Hindlimb muscle (tissue), 1 donor: ENCODE measurements around the gene RLF. TPM values are rescaled to one million over a fixed set of nuclear protein-coding genes. Genes with fewer than 3 reads are reported as not detected.

ENCODE experiments used
- DNase-seq: peaks from one replicate; pipeline ENCODE4 v3.0.0-alpha.2; 2013
- polyA plus RNA-seq: library from polyadenylated mRNA; unstranded; fragments of 120-200 nt; gene quantifications from one replicate; pipeline ENCODE4 v1.2.1, GENCODE V29; 2013; ENCODE audit not compliant: insufficient read length

RLF gene
- polyA plus RNA-seq, 1 donor: 12.8 TPM

- DNase-seq: no peak
These were observed 78.4 kb downstream of the RLF start for GRCh38 chr1:40239626-40240025.

- no peak for DNase-seq
These were observed 79.2 kb downstream of the RLF start for GRCh38 chr1:40240390-40240789.

GRCh38 chr1:40241362-40241761 lies 80.2 kb downstream of the RLF start:
- no peak for DNase-seq

GRCh38 chr1:40243351-40243750 lies 82.2 kb downstream of the RLF start:
- no peak for DNase-seq

GRCh38 chr1:40244138-40244744 lies 83.1 kb downstream of the RLF start:
- no peak for DNase-seq

GRCh38 chr1:40245686-40246085 lies 84.5 kb downstream of the RLF start:
- no peak for DNase-seq

- DNase-seq: no peak
These were observed 86.5 kb downstream of the RLF start, which contains the start of gene TMCO2 for GRCh38 chr1:40247655-40248054. Gene TMCO2, plus strand, starts transcription at chr1:40247937. Its CDS starts 57 bp downstream, at chr1:40247994.

- no peak for DNase-seq
These were observed 87.2 kb downstream of the RLF start for GRCh38 chr1:40248412-40248811.

GRCh38 chr1:40251456-40251855 lies 90.3 kb downstream of the RLF start:
- no peak for DNase-seq

GRCh38 chr1:40252601-40253000 lies 91.4 kb downstream of the RLF start:
- DNase-seq: no peak

- DNase-seq: no peak
These were observed 94.0 kb downstream of the RLF start for GRCh38 chr1:40255231-40255630.

- DNase-seq: no peak
These were observed 95.4 kb downstream of the RLF start for GRCh38 chr1:40256401-40257084.

- no peak for DNase-seq
These were observed 96.1 kb downstream of the RLF start for GRCh38 chr1:40257313-40257687.

GRCh38 chr1:40257688-40258444 lies 96.7 kb downstream of the RLF start, which contains the start of gene ZMPSTE24:
Gene ZMPSTE24, plus strand, starts transcription at chr1:40258236. Its CDS starts 36 bp downstream, at chr1:40258272.
- peak; percentile 98 for DNase-seq

GRCh38 chr1:40258445-40258769 lies 97.2 kb downstream of the RLF start:
- DNase-seq: no peak

- no peak for DNase-seq
These were observed 103.2 kb downstream of the RLF start for GRCh38 chr1:40264354-40264781.

- no peak for DNase-seq
These were observed 104.1 kb downstream of the RLF start for GRCh38 chr1:40265298-40265697.

- DNase-seq: no peak
These were observed 104.7 kb downstream of the RLF start for GRCh38 chr1:40265919-40266318.

- DNase-seq: no peak
These were observed 105.8 kb downstream of the RLF start for GRCh38 chr1:40266786-40267535.

- DNase-seq: no peak
These were observed 106.6 kb downstream of the RLF start for GRCh38 chr1:40267767-40268187.

GRCh38 chr1:40268211-40268610 lies 107.0 kb downstream of the RLF start:
- DNase-seq: no peak

- no peak for DNase-seq
These were observed 109.1 kb downstream of the RLF start for GRCh38 chr1:40270152-40270834.
